Peyer's patch (tissue), 4 donors: ENCODE data around the gene B4GAT1.

Experiments
- CTCF ChIP-seq, 6 experiments: fragments of 450-650 bp in 4 of 6; fragments of 200-600 bp in 2 of 6; sonication (generic) in 1 of 6; IDR thresholded peaks; one replicate each; pipeline ENCODE4 v1.5.1; 2017 to 2019; ENCODE audit warnings: antibody characterized with exemption in 6 of 6, mild to moderate bottlenecking in 3 of 6, moderate library complexity in 1 of 6
- POLR2A ChIP-seq, 2 donors: fragments of 450-650 bp; IDR thresholded peaks; one replicate each; pipeline ENCODE4 v1.5.1; 2017; ENCODE audit warnings: antibody characterized with exemption in 2 of 2, mild to moderate bottlenecking in 2 of 2, moderate library complexity in 2 of 2

GRCh38 chr11:66365166-66365565 is 17.7 kb upstream of the B4GAT1 start:
- no peak for TF ChIP-seq CTCF (IDR thresholded peaks at IDR 0.05)
- TF ChIP-seq POLR2A (IDR thresholded peaks at IDR 0.05): no peak
